ENCODE measurements around the gene CHCT1.

- TF ChIP-seq EP300 (IDR thresholded peaks at IDR 0.05) (no peak), CTCF (IDR thresholded peaks at IDR 0.05) (no peak), POLR2A (IDR thresholded peaks at IDR 0.05) (no peak)
Observed at GRCh38 chr17:60468371-60468770, 46.1 kb downstream of the CHCT1 start.

Data from tibial nerve (tissue), 4 donors.